GM23248 (cell line): ENCODE measurements around the gene GLCCI1. TPM values are rescaled to one million over a fixed set of nuclear protein-coding genes. Genes with fewer than 3 reads are reported as not detected.

ENCODE experiments used
- DNase-seq: peaks from one replicate; pipeline ENCODE4 v3.0.0-alpha.2; 2015
- H2AFZ ChIP-seq: fragments of 200-600 bp; sonication (generic); 2 replicates; pipeline ENCODE4 v1.6.1; 2016; ENCODE audit warnings: antibody characterized with exemption
- H3F3A ChIP-seq: fragments of 200-600 bp; sonication (generic); 2 replicates; pipeline ENCODE4 v1.6.1; 2016; ENCODE audit warnings: mild to moderate bottlenecking, antibody characterized with exemption, mixed run types; ENCODE audit not compliant: insufficient read depth
- H3K27ac ChIP-seq: fragments of 200-600 bp; sonication (generic); 2 replicates; pipeline ENCODE4 v1.5.1; 2016; ENCODE audit warnings: mild to moderate bottlenecking
- H3K27me3 ChIP-seq: fragments of 200-600 bp; sonication (generic); replicated peaks from 2 replicates; pipeline ENCODE4 v1.6.1; 2016; ENCODE audit warnings: mild to moderate bottlenecking; ENCODE audit not compliant: insufficient read depth
- H3K36me3 ChIP-seq: fragments of 200-600 bp; sonication (generic); 2 replicates; pipeline ENCODE4 v1.6.1; 2016; ENCODE audit warnings: low read depth, mild to moderate bottlenecking
- H3K4me1 ChIP-seq: fragments of 200-600 bp; sonication (generic); 2 replicates; pipeline ENCODE4 v1.6.1; 2016; ENCODE audit warnings: mild to moderate bottlenecking; ENCODE audit not compliant: insufficient read depth
- H3K4me2 ChIP-seq: fragments of 200-600 bp; sonication (generic); one replicate; pipeline ENCODE4 v1.6.1; 2016; ENCODE audit warnings: mild to moderate bottlenecking; ENCODE audit not compliant: unreplicated experiment
- H3K4me3 ChIP-seq: fragments of 200-600 bp; sonication (generic); 2 replicates; pipeline ENCODE4 v1.5.1; 2016; ENCODE audit warnings: mild to moderate bottlenecking
- H3K79me2 ChIP-seq: fragments of 200-600 bp; sonication (generic); 2 replicates; pipeline ENCODE4 v1.6.1; 2016; ENCODE audit warnings: mild to moderate bottlenecking; ENCODE audit not compliant: insufficient read depth
- H3K9ac ChIP-seq: fragments of 200-600 bp; sonication (generic); 2 replicates; pipeline ENCODE4 v1.6.1; 2016; ENCODE audit warnings: mild to moderate bottlenecking
- H3K9me2 ChIP-seq: fragments of 200-600 bp; sonication (generic); 2 replicates; pipeline ENCODE4 v1.6.1; 2016; ENCODE audit warnings: mixed run types, mild to moderate bottlenecking, moderate library complexity; ENCODE audit not compliant: insufficient read depth
- H3K9me3 ChIP-seq: fragments of 200-600 bp; sonication (generic); one replicate; pipeline ENCODE4 v1.6.1; 2017; ENCODE audit warnings: low read depth
- H4K20me1 ChIP-seq: fragments of 200-600 bp; sonication (generic); 2 replicates; pipeline ENCODE4 v1.6.0; 2016; ENCODE audit not compliant: insufficient read depth
- EZH2 ChIP-seq: fragments of 200-600 bp; sonication (generic); IDR thresholded peaks from 2 replicates; pipeline ENCODE4 v1.6.1; 2018; ENCODE audit warnings: antibody characterized with exemption, mild to moderate bottlenecking; ENCODE audit not compliant: insufficient read depth, poor library complexity, severe bottlenecking
- EZH2phosphoT487 ChIP-seq: fragments of 200-600 bp; sonication (generic); IDR thresholded peaks from 2 replicates; pipeline ENCODE4 v1.6.1; 2018; ENCODE audit warnings: antibody characterized with exemption, moderate library complexity, mild to moderate bottlenecking, low read depth; ENCODE audit not compliant: insufficient read depth
- WGBS, 2 experiments: methylation state at CpG; one replicate each; pipeline ENCODE4 v1.1.6; 2015 to 2017; ENCODE audit warnings: low lambda C conversion rate in 2 of 2, low coverage in 1 of 2; ENCODE audit errors: missing lambda C conversion rate in 2 of 2; 5-methylcytosine and 5-hydroxymethylcytosine counted together
- in situ Hi-C: fragments of 300-500 bp; cut with MboI; formaldehyde crosslinking; loops from 2 replicates; pipeline ENCODE4 v1.15.0; 2020
- polyA plus RNA-seq: library from polyadenylated mRNA; unstranded; fragments of >200 nt; fragmentation: Nextera tagmentation; extraction: Ambion mirVana; gene quantifications from 2 replicates; pipeline ENCODE4 v1.2.1, GENCODE V29; 2016
- total RNA-seq: library from RNA; depleted of rRNA; stranded (reverse); fragments of >200 nt; shearing (Covaris generic); gene quantifications from 2 replicates; pipeline ENCODE4 v1.2.3, GENCODE V29; 2014

The GLCCI1 gene
- total and polyA plus RNA-seq, 2 experiments from 2014 or later: 2.5 to 3.0 TPM

- no peak for TF ChIP-seq EZH2phosphoT487
- TF ChIP-seq EZH2: no peak
- no peaks in the 10 kb centered on the region for H4K20me1 ChIP-seq
- peaks cover 13% of the 10 kb centered on the region for H3F3A ChIP-seq
- no peaks in the 10 kb centered on the region for H3K9me3 ChIP-seq
- no peaks in the 10 kb centered on the region for H3K27me3 ChIP-seq
- no peak overlapping the region for H2AFZ ChIP-seq
- no peak overlapping the region for H3K4me3 ChIP-seq
- H3K9me2 ChIP-seq: no peaks in the 10 kb centered on the region
- 91 to 100% methylated on average over 2 of the region's 2 CpGs for WGBS, 2 experiments
- no peaks in the 10 kb centered on the region for H3K36me3 ChIP-seq
- H3K4me2 ChIP-seq: no peak overlapping the region
- peaks cover 23% of the 10 kb centered on the region for H3K4me1 ChIP-seq
- in situ Hi-C loops: no loop called here
- H3K79me2 ChIP-seq: no peaks in the 10 kb centered on the region
- no peak overlapping the region for H3K27ac ChIP-seq
- no peak for DNase-seq
- H3K9ac ChIP-seq: no peak overlapping the region
These were observed 3.9 kb upstream of the GLCCI1 start for GRCh38 chr7:7964691-7965090.

GRCh38 chr7:7965301-7965700, 3.3 kb upstream of the GLCCI1 start:
- Histone ChIP-seq H3K4me2 (no peak overlapping the region), H3K9me2 (no peaks in the 10 kb centered on the region), H3K27ac (no peak overlapping the region), H4K20me1 (no peaks in the 10 kb centered on the region), H3K9ac (no peak overlapping the region), H3K36me3 (no peaks in the 10 kb centered on the region), H3K4me1 (peaks cover 23% of the 10 kb centered on the region), H3K79me2 (no peaks in the 10 kb centered on the region), H3K27me3 (no peaks in the 10 kb centered on the region), H3K4me3 (no peak overlapping the region), H3F3A (peaks cover 16% of the 10 kb centered on the region), H3K9me3 (no peaks in the 10 kb centered on the region), H2AFZ (no peak overlapping the region)
- no peak for DNase-seq
- in situ Hi-C loops: no loop called here
- WGBS, 2 experiments: 95 to 97% methylated on average over 1 of the region's 1 CpG
- no peak for TF ChIP-seq EZH2
- no peak for TF ChIP-seq EZH2phosphoT487

- no peak for DNase-seq
- Histone ChIP-seq H3K4me2 (no peak overlapping the region), H3K27ac (no peak overlapping the region), H3F3A (peaks cover 16% of the 10 kb centered on the region), H3K4me1 (peaks cover 30% of the 10 kb centered on the region), H3K9ac (no peak overlapping the region), H3K36me3 (no peaks in the 10 kb centered on the region), H2AFZ (no peak overlapping the region), H4K20me1 (no peaks in the 10 kb centered on the region), H3K27me3 (no peaks in the 10 kb centered on the region), H3K9me3 (no peaks in the 10 kb centered on the region), H3K9me2 (no peaks in the 10 kb centered on the region), H3K4me3 (no peak overlapping the region), H3K79me2 (0 out of 2 replicates have a peak, but pooled peaks cover 5% of the 10 kb centered on the region)
- in situ Hi-C loops: no loop called here
- TF ChIP-seq EZH2phosphoT487 (no peak), EZH2 (no peak)
- WGBS, 2 experiments: 49 to 52% methylated on average over 3 of the region's 3 CpGs
These were observed 2.4 kb upstream of the GLCCI1 start for GRCh38 chr7:7966141-7966734.

- in situ Hi-C loops: no loop called here
- DNase-seq: peak; percentile 38
- Histone ChIP-seq H3K4me1 (peaks cover 18% of the 10 kb centered on the region), H3K4me3 (peak overlapping the region; percentile 83), H3K27ac (no peak overlapping the region), H3K27me3 (no peaks in the 10 kb centered on the region), H3K9me2 (no peaks in the 10 kb centered on the region), H3K9me3 (no peaks in the 10 kb centered on the region), H3F3A (peaks cover 8% of the 10 kb centered on the region), H3K79me2 (0 out of 2 replicates have a peak, but pooled peaks cover 11% of the 10 kb centered on the region), H4K20me1 (no peaks in the 10 kb centered on the region), H2AFZ (peak overlapping the region; percentile 93), H3K36me3 (no peaks in the 10 kb centered on the region), H3K9ac (peak overlapping the region; percentile 82), H3K4me2 (peak overlapping the region; percentile 95)
- WGBS, 2 experiments: 3 to 8% methylated on average over 9 to 14 of the region's 14 CpGs
- TF ChIP-seq EZH2 (no peak), EZH2phosphoT487 (no peak)
These were observed 581 bp upstream of the GLCCI1 start for GRCh38 chr7:7967886-7968543.
